ENCODE measurements around the gene PYDC1. TPM values are rescaled to one million over a fixed set of nuclear protein-coding genes. Genes with fewer than 3 reads are reported as not detected.
"Not testable (repeated sequence)": the region's sequence is repeated elsewhere in the genome, so short reads cannot be mapped to it uniquely, and the experiment has no call there.

The PYDC1 gene
- total and polyA plus RNA-seq, 2 of the 8 experiments (the other 6 are each of a cell fraction or from before 2014, with no cell fraction given), result 3.5 to 11.1 TPM

GRCh38 chr16:31170048-31170447, 46.9 kb downstream of the PYDC1 start:
- H3K14ac ChIP-seq (ENCODE audit: insufficient read length); H2AFZ ChIP-seq (ENCODE audit: low read length); H3K36me3 ChIP-seq (ENCODE audit: control insufficient read depth in 2 of 4, insufficient read depth in 4 of 4, low read length in 3 of 4); H2BK15ac ChIP-seq (ENCODE audit: low read length); H3K56ac ChIP-seq (replicated peaks; ENCODE audit: insufficient read length, low read depth, low read length); H4K20me1 ChIP-seq (replicated peaks in 1 of 2; ENCODE audit: control insufficient read depth in 1 of 2, insufficient read depth in 2 of 2, low read length in 2 of 2); DNase-seq (ENCODE audit: low read depth in 1 of 2, low spot score in 2 of 2); H3K23me2 ChIP-seq (ENCODE audit: low read depth, low read length); H3K9ac ChIP-seq (replicated peaks in 1 of 4; ENCODE audit: extremely low read depth in 1 of 4, low read depth in 3 of 4, low read length in 3 of 4); FAIRE-seq; H3K4me2 ChIP-seq (ENCODE audit: insufficient read depth in 1 of 2, low read depth in 2 of 2, low read length in 2 of 2); H4K91ac ChIP-seq (replicated peaks; ENCODE audit: insufficient read length, low read length); CTCF ChIA-PET (ENCODE audit: partially characterized antibody); H3K9me3 ChIP-seq (ENCODE audit: insufficient read depth in 2 of 2, low read depth in 1 of 2, low read length in 1 of 2); H3K4ac ChIP-seq (replicated peaks; ENCODE audit: insufficient read length, low read depth, low read length); H3K4me3 ChIP-seq (ENCODE audit: extremely low read depth in 1 of 4, insufficient read depth in 2 of 4, low read depth in 3 of 4, low read length in 4 of 4); H2BK120ac ChIP-seq (replicated peaks; ENCODE audit: low read depth, low read length); H2BK20ac ChIP-seq (ENCODE audit: low read length); H2BK12ac ChIP-seq (ENCODE audit: low read depth, low read length); H3K18ac ChIP-seq (ENCODE audit: extremely low read depth, low read length); H4K8ac ChIP-seq (ENCODE audit: extremely low read depth, insufficient read depth, low read length); H3K27ac ChIP-seq (ENCODE audit: low read depth, low read length); H2AK5ac ChIP-seq (ENCODE audit: low read depth, low read length); H4K5ac ChIP-seq (ENCODE audit: insufficient read length, low read depth, low read length); H3K79me2 ChIP-seq (ENCODE audit: control insufficient read depth in 1 of 2, insufficient read depth in 2 of 2, low read length in 2 of 2); H3K23ac ChIP-seq (ENCODE audit: insufficient read length); H3K4me1 ChIP-seq (replicated peaks in 1 of 4; ENCODE audit: control insufficient read depth in 3 of 4, insufficient read depth in 4 of 4, low read length in 3 of 4); H3K79me1 ChIP-seq (ENCODE audit: low read depth, low read length); H2BK5ac ChIP-seq (ENCODE audit: low read depth, low read length); H3K27me3 ChIP-seq (replicated peaks in 1 of 4; ENCODE audit: control insufficient read depth in 3 of 4, extremely low read depth in 1 of 4, insufficient read depth in 3 of 4, low read length in 3 of 4): not testable (repeated sequence)
- POLR2A ChIA-PET (ENCODE audit: partially characterized antibody), result interaction anchor here (1.2 to 2.7 kb wide), 4 partner anchors 10 to 53 kb away, joined by 4 to 17 read pairs (median 8); partner anchors contain the start of genes FUS and KAT8
- WGBS, 2 experiments (ENCODE audit: extremely low coverage in 1 of 2, insufficient coverage in 1 of 2, insufficient read length in 1 of 2, insufficient replicate concordance in 2 of 2, low coverage in 1 of 2, low lambda C conversion rate in 2 of 2, missing lambda C conversion rate in 1 of 2), result no CpG with 5 or more reads among the region's 2 CpGs

Data from H1 (cell line).